Measurements from ENCODE around the gene ANKRD49. TPM values are rescaled to one million over a fixed set of nuclear protein-coding genes. Genes with fewer than 3 reads are reported as not detected.

Gene ANKRD49
- total RNA-seq, 1 donor from 2014 or later = 4.4 TPM

- Histone ChIP-seq H3K36me3 (no peaks in the 10 kb centered on the region), H3K4me1 (peaks cover 3% of the 10 kb centered on the region), H3K9me3 (replicated peaks) (no peaks in the 10 kb centered on the region), H3K27me3 (ENCODE audit: low read depth) (peaks cover 15% of the 10 kb centered on the region), H3K4me3 (no peak overlapping the region), H3K27ac (replicated peaks) (no peak overlapping the region)
- intact Hi-C loops (cut with micrococcal nuclease) = no loop called here
- DNase-seq = no peak
- TF ChIP-seq, protein P1, sequence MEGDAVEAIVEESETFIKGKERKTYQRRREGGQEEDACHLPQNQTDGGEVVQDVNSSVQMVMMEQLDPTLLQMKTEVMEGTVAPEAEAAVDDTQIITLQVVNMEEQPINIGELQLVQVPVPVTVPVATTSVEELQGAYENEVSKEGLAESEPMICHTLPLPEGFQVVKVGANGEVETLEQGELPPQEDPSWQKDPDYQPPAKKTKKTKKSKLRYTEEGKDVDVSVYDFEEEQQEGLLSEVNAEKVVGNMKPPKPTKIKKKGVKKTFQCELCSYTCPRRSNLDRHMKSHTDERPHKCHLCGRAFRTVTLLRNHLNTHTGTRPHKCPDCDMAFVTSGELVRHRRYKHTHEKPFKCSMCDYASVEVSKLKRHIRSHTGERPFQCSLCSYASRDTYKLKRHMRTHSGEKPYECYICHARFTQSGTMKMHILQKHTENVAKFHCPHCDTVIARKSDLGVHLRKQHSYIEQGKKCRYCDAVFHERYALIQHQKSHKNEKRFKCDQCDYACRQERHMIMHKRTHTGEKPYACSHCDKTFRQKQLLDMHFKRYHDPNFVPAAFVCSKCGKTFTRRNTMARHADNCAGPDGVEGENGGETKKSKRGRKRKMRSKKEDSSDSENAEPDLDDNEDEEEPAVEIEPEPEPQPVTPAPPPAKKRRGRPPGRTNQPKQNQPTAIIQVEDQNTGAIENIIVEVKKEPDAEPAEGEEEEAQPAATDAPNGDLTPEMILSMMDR (IDR thresholded peaks at IDR 0.05; ENCODE audit: borderline replicate concordance) = no peak
Measured at GRCh38 chr11:94518300-94518699, 24.5 kb downstream of the ANKRD49 start.

DNA sequence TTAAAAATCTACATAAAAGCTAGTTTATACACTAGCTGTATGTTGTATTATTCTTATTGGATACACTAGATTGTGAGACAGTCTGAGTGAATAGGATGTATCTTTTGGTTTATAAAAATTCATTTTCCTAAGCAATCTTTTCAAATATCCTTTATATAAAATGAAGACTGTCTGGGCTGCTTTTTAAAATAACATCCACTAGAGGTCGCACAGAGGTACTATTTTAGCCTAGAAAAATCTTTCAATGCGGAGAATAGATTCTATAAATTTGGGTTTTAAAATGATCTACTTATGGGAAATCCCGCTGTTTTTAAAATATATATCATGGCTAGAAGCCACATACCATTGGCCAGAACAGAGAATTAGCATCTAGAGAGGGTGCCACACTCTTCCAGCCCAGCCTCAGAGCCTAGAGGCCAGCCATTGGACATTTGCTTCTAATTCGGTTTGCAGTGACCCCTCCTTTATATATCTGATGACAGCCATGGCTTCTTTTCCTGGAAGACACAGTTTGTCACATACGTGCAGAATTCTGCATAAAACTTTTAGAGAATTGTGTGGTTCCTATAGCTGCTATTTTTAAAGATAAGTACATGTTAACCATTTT is 25.8 kb downstream of the ANKRD49 start:
- Histone ChIP-seq H3K36me3 (no peaks in the 10 kb centered on the region), H3K27me3 (ENCODE audit: low read depth) (peaks cover 12% of the 10 kb centered on the region), H3K27ac (replicated peaks) (no peak overlapping the region), H3K9me3 (replicated peaks) (no peaks in the 10 kb centered on the region), H3K4me3 (no peak overlapping the region), H3K4me1 (peaks cover 3% of the 10 kb centered on the region)
- TF ChIP-seq, protein P1 (IDR thresholded peaks at IDR 0.05; ENCODE audit: borderline replicate concordance) = peak; percentile 73
- DNase-seq = no peak
- intact Hi-C loops (cut with micrococcal nuclease) = loop anchor here (5.0 kb wide), 1 partner anchor 83 kb away; no protein-coding TSS in a partner anchor

- H3K4me1 ChIP-seq = peaks cover 3% of the 10 kb centered on the region
- no peak overlapping the region for H3K4me3 ChIP-seq
- TF ChIP-seq, protein P1 (IDR thresholded peaks at IDR 0.05; ENCODE audit: borderline replicate concordance) = peak; percentile 45
- no peaks in the 10 kb centered on the region for H3K9me3 ChIP-seq (replicated peaks)
- intact Hi-C loops (cut with micrococcal nuclease) = loop anchor here (5.0 kb wide), 1 partner anchor 81 kb away; no protein-coding TSS in a partner anchor
- H3K36me3 ChIP-seq = no peaks in the 10 kb centered on the region
- DNase-seq = no peak
- no peak overlapping the region for H3K27ac ChIP-seq (replicated peaks)
- peaks cover 16% of the 10 kb centered on the region for H3K27me3 ChIP-seq (ENCODE audit: low read depth)
Measured at GRCh38 chr11:94521684-94522083, 27.9 kb downstream of the ANKRD49 start.

- Histone ChIP-seq H3K4me1 (peaks cover 3% of the 10 kb centered on the region), H3K27me3 (ENCODE audit: low read depth) (peaks cover 33% of the 10 kb centered on the region), H3K9me3 (replicated peaks) (no peaks in the 10 kb centered on the region), H3K27ac (replicated peaks) (no peak overlapping the region), H3K36me3 (no peaks in the 10 kb centered on the region), H3K4me3 (no peak overlapping the region)
- DNase-seq = no peak
- TF ChIP-seq, protein P1 (IDR thresholded peaks at IDR 0.05; ENCODE audit: borderline replicate concordance) = no peak
- intact Hi-C loops (cut with micrococcal nuclease) = loop anchor here (5.0 kb wide), 1 partner anchor 78 kb away; no protein-coding TSS in a partner anchor
Measured at GRCh38 chr11:94524341-94524740, 30.6 kb downstream of the ANKRD49 start.

- no peak overlapping the region for H3K4me3 ChIP-seq
- H3K9me3 ChIP-seq (replicated peaks) = no peaks in the 10 kb centered on the region
- peaks cover 33% of the 10 kb centered on the region for H3K27me3 ChIP-seq (ENCODE audit: low read depth)
- no peaks in the 10 kb centered on the region for H3K4me1 ChIP-seq
- intact Hi-C loops (cut with micrococcal nuclease) = no loop called here
- H3K36me3 ChIP-seq = no peaks in the 10 kb centered on the region
- H3K27ac ChIP-seq (replicated peaks) = no peak overlapping the region
- TF ChIP-seq, protein P1 (IDR thresholded peaks at IDR 0.05; ENCODE audit: borderline replicate concordance) = no peak
- peak; percentile 66 for DNase-seq
Measured at GRCh38 chr11:94525546-94526324, 32.0 kb downstream of the ANKRD49 start.

All from left ventricle myocardium inferior (tissue), 1 donor.